Liver (tissue), 9 donors: Measurements from ENCODE around the gene HIRIP3. TPM values are rescaled to one million over a fixed set of nuclear protein-coding genes. Genes with fewer than 3 reads are reported as not detected.

Source experiments
- DNase-seq: peaks from one replicate; pipeline ENCODE4 v3.0.0-alpha.2; 2017; ENCODE audit warnings: low spot score
- H3K27ac ChIP-seq, 2 donors: one replicate each; pipeline ENCODE4 v1.7.0; 2013; ENCODE audit warnings: inconsistent platforms in 2 of 2, low read length in 2 of 2, control low read depth in 1 of 2, low read depth in 1 of 2, mild to moderate bottlenecking in 1 of 2
- H3K27me3 ChIP-seq, 4 donors: one replicate each; pipeline versions ENCODE4 v1.6.1 to v1.7.0; 2013; ENCODE audit warnings: low read length in 3 of 4, inconsistent platforms in 1 of 4, mild to moderate bottlenecking in 1 of 4, moderate library complexity in 1 of 4; ENCODE audit not compliant: control insufficient read depth in 4 of 4, insufficient read depth in 4 of 4
- H3K36me3 ChIP-seq, 4 donors: one replicate each; pipeline versions ENCODE4 v1.6.1 to v1.7.0; 2013; ENCODE audit warnings: low read length in 3 of 4, mild to moderate bottlenecking in 3 of 4, low read depth in 1 of 4, moderate library complexity in 1 of 4; ENCODE audit not compliant: control insufficient read depth in 4 of 4, insufficient read depth in 3 of 4
- H3K4me1 ChIP-seq, 4 donors: one replicate each; pipeline versions ENCODE4 v1.6.1 to v1.7.0; 2013; ENCODE audit warnings: low read length in 3 of 4, mild to moderate bottlenecking in 3 of 4, moderate library complexity in 1 of 4; ENCODE audit not compliant: control insufficient read depth in 4 of 4, insufficient read depth in 4 of 4
- H3K4me3 ChIP-seq, 3 donors: one replicate each; pipeline versions ENCODE4 v1.6.1 to v1.7.0; 2013; ENCODE audit warnings: low read length in 3 of 3, control low read depth in 1 of 3, low read depth in 1 of 3, mild to moderate bottlenecking in 1 of 3
- H3K9ac ChIP-seq, 2 donors: one replicate each; pipeline ENCODE4 v1.7.0; 2013; ENCODE audit warnings: low read length in 2 of 2, mild to moderate bottlenecking in 2 of 2, moderate library complexity in 2 of 2, control low read depth in 1 of 2, low read depth in 1 of 2
- H3K9me3 ChIP-seq, 4 donors: one replicate each; pipeline versions ENCODE4 v1.6.1 to v1.7.0; 2013; ENCODE audit warnings: low read length in 3 of 4; ENCODE audit not compliant: control insufficient read depth in 4 of 4
- FOXA1 ChIP-seq: IDR thresholded peaks from 2 replicates; pipeline ENCODE4 v1.6.1; 2016; ENCODE audit warnings: antibody characterized with exemption
- FOXA2 ChIP-seq: IDR thresholded peaks from 2 replicates; pipeline ENCODE4 v1.6.1; 2016; ENCODE audit warnings: antibody characterized with exemption
- HNF4A ChIP-seq, 2 donors: conservative IDR thresholded peaks; 2 replicates each; pipeline ENCODE4 v1.6.1; 2016; ENCODE audit warnings: antibody characterized with exemption in 2 of 2, mild to moderate bottlenecking in 2 of 2
- HNF4G ChIP-seq: IDR thresholded peaks from 2 replicates; pipeline ENCODE4 v1.6.1; 2016; ENCODE audit warnings: antibody characterized with exemption
- NR2F2 ChIP-seq: IDR thresholded peaks from 2 replicates; pipeline ENCODE4 v1.6.1; 2016; ENCODE audit warnings: antibody characterized with exemption
- RAD21 ChIP-seq, 2 donors: IDR thresholded peaks; 2 replicates each; pipeline ENCODE4 v1.6.1; 2016; ENCODE audit warnings: antibody characterized with exemption in 2 of 2, mild to moderate bottlenecking in 2 of 2
- RXRA ChIP-seq, 2 donors: IDR thresholded peaks; 2 replicates each; pipeline ENCODE4 v1.6.1; 2017 to 2018; ENCODE audit warnings: antibody characterized with exemption in 2 of 2, mild to moderate bottlenecking in 1 of 2
- SP1 ChIP-seq: IDR thresholded peaks from 2 replicates; pipeline ENCODE4 v1.6.1; 2018; ENCODE audit warnings: antibody characterized with exemption, mild to moderate bottlenecking
- TAF1 ChIP-seq: conservative IDR thresholded peaks from 2 replicates; pipeline ENCODE4 v1.6.1; 2016; ENCODE audit warnings: antibody characterized with exemption, mild to moderate bottlenecking
- YY1 ChIP-seq: IDR thresholded peaks from 2 replicates; pipeline ENCODE4 v1.6.1; 2016; ENCODE audit warnings: antibody characterized with exemption, mild to moderate bottlenecking
- WGBS: extraction: QIAGEN DNeasy Blood & Tissue Kit; methylation state at CpG from one replicate; pipeline ENCODE4 v1.1.7; 2013; 5-methylcytosine and 5-hydroxymethylcytosine counted together
- polyA plus RNA-seq, 2 donors: library from polyadenylated mRNA; stranded (reverse) in 1 of 2; unstranded in 1 of 2; fragments of 200-250 nt in 1 of 2; fragments of >200 nt in 1 of 2; fragmentation: Nextera tagmentation in 1 of 2; extraction: Ambion mirVana in 1 of 2; gene quantifications; one replicate each; pipeline versions ENCODE4 v1.2.1 to v1.2.3, GENCODE V29; 2013 to 2015
- total RNA-seq, 2 donors: library from RNA; depleted of rRNA; stranded (reverse); fragments of >200 nt; gene quantifications; one replicate each; pipeline ENCODE4 v1.2.3, GENCODE V29; 2014
- TF ChIP-seq, protein P1 (sequence below): IDR thresholded peaks from 2 replicates; pipeline ENCODE4 v1.6.1; 2016; ENCODE audit warnings: antibody characterized with exemption
- TF ChIP-seq, protein P2 (sequence below): IDR thresholded peaks from 2 replicates; pipeline ENCODE4 v1.6.1; 2016; ENCODE audit warnings: antibody characterized with exemption
- donor health status: healthy.
- donor health status: healthy.
- donor health status: healthy.
- donor health status: healthy.
- donor health status: healthy.

The HIRIP3 gene
- total and polyA plus RNA-seq, 4 donors, result 5.7 to 10.5 (median 9.1) TPM

DNA sequence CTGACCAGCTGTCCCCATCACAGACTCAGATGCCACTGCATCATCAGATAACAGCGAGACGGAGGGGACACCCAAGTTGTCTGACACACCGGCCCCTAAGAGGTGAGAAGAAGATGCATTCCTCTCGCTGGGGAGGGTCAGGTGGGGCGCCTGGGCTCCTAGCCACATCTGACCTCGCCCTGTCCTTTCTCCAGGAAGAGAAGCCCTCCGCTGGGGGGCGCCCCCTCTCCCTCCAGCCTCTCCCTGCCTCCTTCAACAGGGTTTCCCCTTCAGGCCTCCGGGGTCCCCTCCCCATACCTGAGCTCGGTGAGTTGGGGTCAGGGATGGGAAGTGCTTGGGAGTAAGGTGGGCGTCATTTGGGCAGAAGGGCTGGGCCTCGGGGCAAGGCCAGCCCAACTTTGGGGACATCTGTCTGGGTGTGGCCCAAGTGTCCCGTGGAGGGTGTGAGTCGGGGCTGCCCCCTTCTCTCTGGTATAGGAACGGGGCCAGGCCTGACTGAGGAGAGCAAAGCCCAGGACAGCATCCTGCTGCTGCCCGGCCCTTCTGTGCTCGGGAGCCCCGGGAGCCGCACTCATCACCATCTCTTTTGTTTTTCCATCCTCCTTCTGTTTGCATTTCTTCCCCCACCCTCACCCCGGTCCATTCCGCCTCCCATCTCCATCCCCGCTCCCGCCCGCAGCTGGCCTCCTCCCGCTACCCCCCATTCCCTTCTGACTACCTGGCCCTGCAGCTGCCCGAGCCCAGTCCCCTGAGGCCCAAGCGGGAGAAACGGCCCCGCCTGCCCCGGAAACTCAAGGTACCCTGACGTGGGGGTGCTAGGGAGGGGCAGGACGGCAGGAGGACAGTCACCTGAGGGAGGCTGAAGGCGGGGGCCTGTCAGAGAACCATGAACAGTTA is 5.6 kb upstream of the HIRIP3 start:
- WGBS, result 92% methylated on average over 33 of the region's 33 CpGs
- no peaks in the 10 kb centered on the region for H3K27me3 ChIP-seq
- H3K36me3 ChIP-seq, result peaks cover 0 to 10% (median 3%) of the 10 kb centered on the region in 4 donors
- H3K9me3 ChIP-seq, result no peaks in the 10 kb centered on the region
- H3K27ac ChIP-seq, result no peak overlapping the region
- DNase-seq, result no peak
- no peak overlapping the region for H3K9ac ChIP-seq
- no peak overlapping the region for H3K4me3 ChIP-seq
- H3K4me1 ChIP-seq, result peaks cover 0 to 9% (median 7%) of the 10 kb centered on the region in 4 donors
- TF ChIP-seq TAF1, result no peak
- no peak for TF ChIP-seq NR2F2
- TF ChIP-seq, protein P1, sequence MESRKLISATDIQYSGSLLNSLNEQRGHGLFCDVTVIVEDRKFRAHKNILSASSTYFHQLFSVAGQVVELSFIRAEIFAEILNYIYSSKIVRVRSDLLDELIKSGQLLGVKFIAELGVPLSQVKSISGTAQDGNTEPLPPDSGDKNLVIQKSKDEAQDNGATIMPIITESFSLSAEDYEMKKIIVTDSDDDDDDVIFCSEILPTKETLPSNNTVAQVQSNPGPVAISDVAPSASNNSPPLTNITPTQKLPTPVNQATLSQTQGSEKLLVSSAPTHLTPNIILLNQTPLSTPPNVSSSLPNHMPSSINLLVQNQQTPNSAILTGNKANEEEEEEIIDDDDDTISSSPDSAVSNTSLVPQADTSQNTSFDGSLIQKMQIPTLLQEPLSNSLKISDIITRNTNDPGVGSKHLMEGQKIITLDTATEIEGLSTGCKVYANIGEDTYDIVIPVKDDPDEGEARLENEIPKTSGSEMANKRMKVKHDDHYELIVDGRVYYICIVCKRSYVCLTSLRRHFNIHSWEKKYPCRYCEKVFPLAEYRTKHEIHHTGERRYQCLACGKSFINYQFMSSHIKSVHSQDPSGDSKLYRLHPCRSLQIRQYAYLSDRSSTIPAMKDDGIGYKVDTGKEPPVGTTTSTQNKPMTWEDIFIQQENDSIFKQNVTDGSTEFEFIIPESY, result no peak
- TF ChIP-seq FOXA1, result no peak
- TF ChIP-seq HNF4A (conservative IDR thresholded peaks at IDR 0.05), result no peak
- no peak for TF ChIP-seq YY1

DNA sequence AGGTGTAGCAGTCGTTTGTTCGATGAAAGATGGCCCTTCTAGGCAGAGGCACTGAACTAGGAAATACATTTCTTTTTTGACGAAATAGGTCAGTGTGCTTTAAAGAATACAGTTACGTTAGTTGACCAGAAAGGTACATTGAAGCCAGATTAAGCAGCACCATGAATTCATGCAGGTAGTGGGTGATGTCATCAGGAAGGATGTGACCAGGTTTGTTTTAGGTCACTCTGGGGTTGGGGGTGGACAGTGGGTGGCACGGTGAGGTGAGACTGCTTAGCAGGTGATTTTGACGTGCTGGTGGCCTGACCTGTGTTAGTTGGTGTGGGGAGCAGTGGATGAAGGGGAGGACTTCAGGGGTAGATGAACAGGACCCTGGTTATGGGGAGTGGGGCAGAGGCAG is 4.2 kb upstream of the HIRIP3 start:
- no peaks in the 10 kb centered on the region for H3K27me3 ChIP-seq
- no peak overlapping the region for H3K4me3 ChIP-seq
- TF ChIP-seq RXRA (IDR thresholded peaks at IDR 0.05) (no peak), FOXA2 (no peak), SP1 (no peak), RAD21 (IDR thresholded peaks at IDR 0.05) (no peak), HNF4G (no peak)
- TF ChIP-seq, protein P2, sequence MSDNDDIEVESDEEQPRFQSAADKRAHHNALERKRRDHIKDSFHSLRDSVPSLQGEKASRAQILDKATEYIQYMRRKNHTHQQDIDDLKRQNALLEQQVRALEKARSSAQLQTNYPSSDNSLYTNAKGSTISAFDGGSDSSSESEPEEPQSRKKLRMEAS, result no peak
- peaks cover 0 to 10% (median 2%) of the 10 kb centered on the region in 4 donors for H3K36me3 ChIP-seq
- no peak overlapping the region for H3K27ac ChIP-seq
- H3K4me1 ChIP-seq, result peaks cover 0 to 17% (median 14%) of the 10 kb centered on the region in 4 donors
- no peak overlapping the region for H3K9ac ChIP-seq
- H3K9me3 ChIP-seq, result no peaks in the 10 kb centered on the region
- no peak for DNase-seq
- whole genome bisulfite sequencing, result 95% methylated on average over 6 of the region's 6 CpGs

DNA sequence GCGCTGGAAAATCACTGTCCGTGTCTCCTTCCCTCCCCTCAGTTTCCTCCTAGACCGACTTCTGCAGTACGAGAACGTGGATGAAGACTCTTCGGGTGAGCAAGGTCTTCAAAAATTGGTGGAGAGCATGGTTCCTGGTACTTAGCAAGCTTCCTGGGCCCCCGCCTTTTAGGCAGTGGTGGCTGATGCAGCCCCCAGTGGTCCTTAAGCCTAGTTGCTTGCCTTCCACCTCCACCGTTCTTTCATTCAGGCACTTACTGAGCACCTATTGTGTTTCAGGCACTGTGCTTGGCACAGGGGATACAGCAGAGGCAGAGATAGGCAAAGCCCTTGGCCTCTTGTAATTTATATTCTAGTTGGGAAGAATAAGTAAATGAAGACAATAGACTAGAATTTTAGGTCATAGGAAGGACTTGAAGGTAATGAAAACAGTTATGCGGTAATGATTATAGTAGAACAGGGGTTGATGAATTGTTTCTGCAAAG is 1.4 kb upstream of the HIRIP3 start:
- no peak overlapping the region for H3K27ac ChIP-seq
- no peaks in the 10 kb centered on the region for H3K9me3 ChIP-seq
- WGBS, result 28% methylated on average over 9 of the region's 9 CpGs

More for the DNA sequence above, 1.4 kb upstream of the HIRIP3 start:
- Histone ChIP-seq H3K36me3 (peaks cover 0 to 22% (median 8%) of the 10 kb centered on the region in 4 donors), H3K4me1 (peaks cover 2 to 26% (median 18%) of the 10 kb centered on the region in 4 donors), H3K4me3 (peak overlapping the region; percentile 65 to 98 (median 74)), H3K27me3 (no peaks in the 10 kb centered on the region), H3K9ac (peak overlapping the region; percentile 40 to 85)
- no peak for DNase-seq
- TF ChIP-seq RAD21 (IDR thresholded peaks at IDR 0.05), result no peak
- TF ChIP-seq, protein P1, result no peak
